HG02763 (cell line): ENCODE data around the gene TMEM38B.
"Not testable (repeated sequence)": the region's sequence is repeated elsewhere in the genome, so short reads cannot be mapped to it uniquely, and the experiment has no call there.

Experiments
- ATAC-seq: cut with Tn5 transposase; IDR thresholded peaks from one replicate; pipeline ENCODE4 v1.9.1; 2021; ENCODE audit warnings: mild to moderate bottlenecking, moderate library complexity; ENCODE audit not compliant: unreplicated experiment

TMEM38B gene

DNA sequence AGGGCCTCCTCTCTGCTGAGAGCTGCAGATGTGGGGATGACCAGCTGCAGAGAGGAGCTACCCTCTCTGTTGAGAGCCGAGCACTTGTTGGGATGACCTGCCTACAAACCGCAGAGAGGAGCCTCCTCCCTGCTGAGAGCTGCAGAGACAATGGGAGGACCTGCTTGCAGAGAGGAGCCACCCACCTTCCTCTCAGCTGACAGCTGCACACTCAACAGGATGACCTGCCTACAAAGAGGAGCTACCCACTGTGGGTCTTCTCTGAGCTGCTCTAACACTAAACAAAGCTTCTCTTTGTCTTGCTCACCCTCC lies 19.6 kb downstream of the TMEM38B start:
- no peak for ATAC-seq

DNA sequence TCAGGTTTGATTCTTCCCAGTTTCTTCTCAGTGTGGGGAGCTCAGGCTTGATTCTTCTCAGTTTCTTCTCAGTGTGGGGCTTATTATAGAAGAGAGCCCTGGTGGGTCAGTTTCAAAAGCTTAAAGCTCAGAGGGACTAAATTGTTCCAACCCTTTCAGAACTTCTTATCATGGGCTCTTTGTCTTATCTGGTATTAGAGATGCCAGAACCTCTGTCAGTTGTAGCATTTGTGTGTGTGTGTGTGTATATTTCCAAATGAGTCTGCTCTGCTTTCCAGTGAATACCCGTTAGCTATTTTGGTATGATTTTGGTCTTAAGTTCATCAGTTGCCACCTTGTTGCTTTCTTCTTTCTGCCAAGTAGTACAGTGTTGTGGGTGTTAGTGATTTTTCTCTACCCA lies 21.8 kb downstream of the TMEM38B start:
- ATAC-seq: no peak

DNA sequence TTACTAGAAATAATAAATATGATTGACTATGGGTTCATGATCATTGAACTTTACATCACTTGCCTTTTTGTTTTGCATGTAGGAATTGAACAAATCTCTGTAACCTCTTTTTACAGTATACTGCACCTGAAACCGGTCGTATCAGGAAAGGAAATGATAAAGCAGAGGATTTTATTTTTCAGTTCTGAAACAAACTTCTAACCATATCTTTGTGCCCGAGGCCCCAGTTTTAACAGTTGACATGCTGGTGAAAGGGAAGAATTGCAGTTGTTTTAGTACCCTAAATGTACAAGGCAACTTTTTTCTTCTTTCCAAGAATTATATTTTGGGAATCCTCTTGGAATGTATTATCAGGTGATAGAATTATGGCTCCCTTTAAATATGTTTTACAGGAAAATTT lies 27.8 kb downstream of the TMEM38B start:
- no peak for ATAC-seq

DNA sequence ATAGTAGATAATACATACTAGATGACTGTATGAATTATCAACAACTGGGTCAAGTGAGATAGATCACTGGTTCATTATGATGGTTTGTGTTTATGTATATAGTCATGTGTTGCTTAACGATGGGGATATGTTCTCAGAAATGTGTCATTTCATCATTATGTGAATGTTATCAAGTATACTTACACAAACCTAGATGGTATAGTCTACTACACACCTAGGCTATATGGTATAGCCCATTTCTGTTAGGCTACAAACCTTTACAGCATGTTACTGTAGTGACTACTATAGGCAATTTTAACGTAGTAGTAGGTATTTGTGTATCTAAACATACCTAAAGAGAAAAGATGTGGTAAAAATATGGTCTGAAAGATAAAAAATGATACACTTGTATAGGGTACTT lies 31.0 kb downstream of the TMEM38B start:
- no peak for ATAC-seq

DNA sequence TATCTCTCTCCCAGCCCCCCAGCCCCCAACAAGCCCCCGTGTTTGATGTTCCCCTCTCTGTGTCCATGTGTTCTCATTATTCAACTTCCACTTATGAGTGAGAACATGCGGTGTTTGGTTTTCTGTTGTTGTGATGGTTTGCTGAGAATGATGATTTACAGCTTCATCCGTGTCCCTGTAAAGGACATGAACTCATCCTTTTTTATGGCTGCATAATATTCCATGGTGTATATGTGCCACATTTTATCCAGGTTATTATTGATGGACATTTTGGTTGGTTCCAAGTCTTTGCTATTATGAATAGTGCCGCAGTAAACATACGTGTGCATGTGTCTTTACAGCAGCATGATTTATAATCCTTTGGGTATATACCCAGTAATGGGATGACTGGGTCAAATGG lies 33.9 kb downstream of the TMEM38B start:
- ATAC-seq: not testable (repeated sequence)

DNA sequence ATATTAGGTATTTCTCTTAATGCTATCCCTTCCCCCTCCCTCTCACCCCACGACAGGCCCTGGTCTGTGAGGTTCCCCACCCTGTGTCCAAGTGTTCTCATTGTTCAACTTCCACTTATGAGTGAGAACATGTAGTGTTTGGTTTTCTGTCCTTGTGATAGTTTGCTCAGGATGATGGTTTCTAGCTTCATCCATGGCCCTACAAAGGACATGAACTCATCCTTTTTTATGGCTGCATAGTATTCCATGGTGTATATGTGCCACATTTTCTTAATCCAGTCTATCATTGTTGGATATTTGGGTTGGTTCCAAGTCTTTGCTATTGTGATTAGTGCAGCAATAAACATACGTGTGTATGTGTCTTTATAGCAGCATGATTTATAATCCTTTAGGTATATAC lies 37.1 kb downstream of the TMEM38B start:
- not testable (repeated sequence) for ATAC-seq

DNA sequence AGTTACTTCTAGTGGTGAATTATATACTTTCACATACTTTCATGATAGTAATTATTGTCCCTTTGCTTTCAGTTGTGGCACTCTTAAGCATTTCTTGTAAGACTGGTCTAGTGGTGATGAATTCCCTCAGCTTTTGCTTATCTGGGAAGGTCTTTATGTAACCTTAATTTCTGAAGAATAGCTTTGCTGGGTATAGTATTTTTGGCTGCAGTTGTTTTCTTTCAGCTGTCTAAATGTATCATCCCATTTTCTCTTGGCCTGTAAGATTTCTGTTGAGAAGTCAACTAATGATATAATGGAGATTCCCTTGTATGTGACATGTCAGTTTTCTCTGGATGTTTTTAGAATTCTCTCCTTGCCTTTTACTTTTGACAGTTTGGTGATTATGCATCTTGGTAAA lies 41.0 kb downstream of the TMEM38B start:
- no peak for ATAC-seq

DNA sequence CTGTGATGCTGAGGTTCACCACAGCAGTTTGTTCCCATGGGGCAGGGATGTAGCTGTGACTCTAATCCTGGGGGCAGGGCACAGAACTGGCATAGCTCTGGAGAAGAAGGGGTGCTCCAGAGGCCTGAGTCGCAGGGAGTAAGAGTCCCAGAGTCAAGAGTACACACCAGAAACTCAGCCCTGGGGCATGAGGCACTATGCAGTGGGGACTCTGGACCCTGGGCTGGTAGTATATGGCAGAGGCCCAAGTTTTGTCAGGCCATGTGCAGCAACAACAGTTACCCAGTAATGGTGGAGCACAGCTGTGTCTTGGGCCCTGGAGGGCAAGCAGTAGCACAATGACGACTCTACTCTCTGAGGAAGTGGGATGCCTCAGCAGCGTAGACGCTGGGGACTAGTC lies 42.9 kb downstream of the TMEM38B start:
- ATAC-seq: no peak

DNA sequence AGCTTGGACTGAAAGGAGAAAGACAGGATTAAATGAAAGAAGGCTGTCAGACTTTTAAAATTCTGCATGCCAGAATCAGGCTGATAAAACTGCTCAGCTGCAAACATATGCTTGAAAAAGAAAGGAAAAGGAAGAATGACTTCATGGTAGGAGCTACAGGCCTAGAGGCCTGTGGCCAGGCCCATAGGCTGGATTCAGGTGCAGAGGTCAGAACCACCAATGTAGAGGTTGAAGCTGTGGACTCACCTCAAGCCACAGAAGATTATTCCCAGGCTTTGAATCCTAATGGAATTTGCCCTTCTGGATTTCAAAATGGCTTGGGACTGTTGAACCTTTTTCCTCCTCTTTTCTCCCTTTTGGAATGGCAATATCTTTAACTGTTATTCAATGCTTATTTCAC lies 47.7 kb downstream of the TMEM38B start:
- ATAC-seq: no peak

DNA sequence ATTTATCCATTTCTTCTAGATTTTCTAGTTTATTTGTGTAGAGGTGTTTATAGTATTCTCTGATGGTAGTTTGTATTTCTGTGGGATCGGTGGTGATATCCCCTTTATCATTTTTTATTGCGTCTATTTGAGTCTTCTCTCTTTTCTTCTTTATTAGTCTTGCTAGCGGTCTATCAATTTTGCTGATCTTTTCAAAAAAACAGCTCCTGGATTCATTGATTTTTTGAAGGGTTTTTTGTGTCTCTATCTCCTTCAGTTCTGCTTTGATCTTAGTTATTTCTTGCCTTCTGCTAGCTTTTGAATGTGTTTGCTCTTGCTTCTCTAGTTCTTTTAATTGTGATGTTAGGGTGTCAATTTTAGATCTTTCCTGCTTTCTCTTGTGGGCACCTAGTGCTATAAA lies 53.0 kb downstream of the TMEM38B start:
- not testable (repeated sequence) for ATAC-seq

DNA sequence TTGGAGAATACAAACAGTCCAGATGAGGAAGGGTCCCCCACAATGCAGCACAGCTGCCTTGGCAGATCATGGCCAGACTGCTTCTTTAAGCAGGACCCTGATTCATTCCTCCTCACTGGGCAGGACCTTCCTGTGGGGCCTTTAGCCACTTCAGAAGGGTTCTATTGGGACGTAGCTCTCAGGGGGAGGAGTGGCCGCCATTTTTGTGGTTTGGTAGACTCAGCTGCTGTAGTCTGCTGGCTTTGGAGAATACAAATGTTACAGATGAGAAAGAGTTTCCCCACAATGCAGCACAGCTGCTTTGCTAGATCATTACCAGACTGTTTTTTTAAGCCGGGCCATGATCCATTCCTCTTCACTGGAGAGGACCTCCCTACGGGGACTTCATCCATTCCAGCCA lies 57.4 kb downstream of the TMEM38B start:
- no peak for ATAC-seq

DNA sequence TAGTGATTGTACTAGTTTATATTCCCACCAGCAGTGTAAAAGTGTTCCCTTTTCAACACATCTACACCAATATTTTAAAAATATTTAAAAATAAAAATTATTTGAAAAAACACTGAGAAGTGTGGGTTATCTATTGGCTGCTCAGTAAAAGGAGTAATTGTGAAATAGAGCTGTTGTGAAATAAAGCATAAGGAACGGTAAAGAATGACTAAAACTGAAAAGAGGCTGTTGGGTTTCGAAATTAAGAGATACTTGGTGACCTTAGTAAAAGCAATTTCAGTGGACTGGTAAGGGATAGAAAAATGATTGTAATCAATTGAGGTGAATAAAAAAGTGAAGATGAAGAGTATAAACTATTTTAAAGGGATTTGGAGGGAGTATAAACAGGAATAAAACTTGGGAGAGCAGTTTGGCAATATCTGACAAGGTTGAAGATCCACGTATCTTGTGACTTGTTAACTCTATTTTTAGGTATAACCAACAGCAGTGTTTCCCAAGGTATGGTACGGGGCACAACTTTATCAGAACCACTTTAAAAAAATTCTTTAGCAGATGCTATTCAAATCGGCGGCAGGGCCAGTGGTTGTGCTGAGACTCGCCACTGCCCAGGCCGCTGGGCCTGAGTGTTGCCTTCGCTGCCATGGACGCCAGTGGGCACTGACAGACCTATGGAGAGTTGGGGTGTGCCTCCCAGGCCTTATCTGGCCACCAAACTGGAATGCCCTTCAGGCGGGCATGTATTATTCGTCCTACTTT lies 63.3 kb downstream of the TMEM38B start:
- ATAC-seq: no peak

DNA sequence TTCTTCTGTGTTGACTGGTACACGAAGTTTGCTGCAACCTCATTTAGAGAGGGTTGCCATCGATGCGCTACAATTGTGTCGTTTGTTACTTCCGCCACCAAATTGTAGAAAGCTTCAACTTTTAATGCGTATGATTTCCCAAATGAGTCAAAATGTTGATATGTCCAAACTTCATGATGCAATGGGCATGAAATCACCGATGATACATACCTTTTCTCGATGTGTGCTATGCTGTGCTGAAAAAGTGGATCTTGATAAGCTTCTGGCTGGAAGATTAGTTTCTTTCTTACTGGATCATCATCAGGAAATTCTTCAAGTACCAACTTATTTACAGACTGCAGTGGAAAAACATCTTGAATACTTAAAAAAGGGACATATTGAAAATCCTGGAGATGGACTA lies 65.7 kb downstream of the TMEM38B start:
- ATAC-seq: no peak

DNA sequence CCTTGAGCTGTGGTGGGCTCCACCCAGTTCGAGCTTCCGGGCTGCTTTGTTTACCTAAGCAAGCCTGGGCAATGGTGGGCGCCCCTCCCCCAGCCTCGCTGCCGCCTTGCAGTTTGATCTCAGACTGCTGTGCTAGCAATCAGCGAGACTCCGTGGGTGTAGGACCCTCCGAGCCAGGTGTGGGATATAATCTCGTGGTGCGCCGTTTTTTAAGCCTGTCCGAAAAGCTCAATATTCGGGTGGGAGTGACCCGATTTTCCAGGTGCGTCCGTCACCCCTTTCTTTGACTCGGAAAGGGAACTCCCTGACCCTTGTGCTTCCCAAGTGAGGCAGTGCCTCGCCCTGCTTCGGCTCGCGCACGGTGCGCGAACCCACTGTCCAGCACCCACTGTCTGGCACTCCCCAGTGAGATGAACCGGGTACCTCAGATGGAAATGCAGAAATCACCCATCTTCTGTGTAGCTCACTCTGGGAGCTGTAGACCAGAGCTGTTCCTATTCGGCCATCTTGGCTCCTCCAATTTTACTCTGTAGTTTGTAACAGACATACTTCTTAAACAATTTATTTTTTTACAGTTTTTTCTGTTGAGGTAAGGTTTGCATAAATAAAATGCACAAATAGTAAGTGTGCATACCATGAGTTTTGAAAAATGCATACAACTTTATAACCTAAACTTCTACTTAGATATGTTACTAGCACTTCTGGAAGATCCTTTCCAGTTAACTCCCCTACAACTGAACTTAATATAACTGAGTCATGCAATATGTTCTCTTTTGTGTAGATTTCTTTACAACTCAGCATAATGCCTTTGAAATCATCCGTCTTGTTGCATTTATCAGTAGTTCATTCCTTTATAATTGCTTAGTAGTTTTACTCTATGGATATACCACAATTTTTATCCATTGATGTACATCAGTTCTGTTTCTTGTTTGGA lies 88.5 kb downstream of the TMEM38B start:
- ATAC-seq: not testable (repeated sequence)

DNA sequence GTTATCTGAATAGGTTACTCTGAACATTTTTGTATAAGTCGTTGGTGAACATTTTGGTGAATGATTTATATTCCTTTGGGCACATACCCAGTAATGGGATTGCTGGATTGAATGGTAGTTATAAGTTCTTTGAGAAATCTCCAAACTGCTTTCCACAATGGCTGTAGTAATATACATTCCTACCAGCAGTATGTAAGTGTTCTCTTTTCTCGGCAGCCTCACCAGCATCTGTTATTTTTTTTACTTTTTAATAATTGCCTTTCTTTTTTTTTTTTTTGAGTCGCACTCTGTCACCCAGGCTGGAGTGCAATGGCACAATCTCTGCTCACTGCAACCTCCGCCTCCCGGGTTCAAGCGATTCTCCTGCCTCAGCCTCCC lies 89.1 kb downstream of the TMEM38B start:
- not testable (repeated sequence) for ATAC-seq

DNA sequence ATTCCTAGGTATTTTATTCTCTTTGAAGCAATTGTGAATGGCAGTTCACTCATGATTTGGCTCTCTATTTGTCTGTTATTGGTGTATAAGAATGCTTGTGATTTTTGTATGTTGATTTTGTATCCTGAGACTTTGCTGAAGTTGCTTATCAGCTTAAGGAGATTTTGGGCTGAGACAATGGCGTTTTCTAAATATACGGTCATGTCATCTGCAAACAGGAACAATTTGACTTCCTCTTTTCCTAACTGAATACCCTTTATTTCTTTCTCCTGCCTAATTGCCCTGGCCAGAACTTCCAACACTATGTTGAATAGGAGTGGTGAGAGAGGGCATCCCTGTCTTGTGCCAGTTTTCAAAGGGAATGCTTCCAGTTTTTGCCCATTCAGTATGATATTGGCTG lies 92.5 kb downstream of the TMEM38B start:
- ATAC-seq: not testable (repeated sequence)

DNA sequence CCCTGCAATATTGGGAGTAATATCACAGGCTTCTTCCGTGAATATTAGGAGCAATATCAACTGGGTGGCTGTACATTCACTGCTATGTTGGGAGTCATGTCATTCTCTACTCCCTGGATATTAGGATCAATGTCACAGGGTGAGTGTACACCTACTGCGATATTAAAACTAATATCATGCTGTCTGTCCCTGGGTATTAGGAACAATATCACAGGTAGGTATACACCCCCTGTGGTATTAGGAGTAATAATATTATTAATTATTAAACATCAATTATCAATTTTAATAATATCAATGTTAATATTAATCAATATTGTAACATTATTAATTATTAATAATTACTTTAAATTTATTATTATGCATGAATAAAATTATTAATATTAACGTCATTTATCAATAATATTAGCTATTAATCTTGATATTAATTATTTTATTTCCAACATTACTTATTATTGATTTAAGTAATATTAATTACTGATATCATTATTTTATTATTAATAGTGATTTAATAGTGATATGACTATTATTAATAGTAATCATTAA lies 121.9 kb downstream of the TMEM38B start:
- ATAC-seq: no peak

DNA sequence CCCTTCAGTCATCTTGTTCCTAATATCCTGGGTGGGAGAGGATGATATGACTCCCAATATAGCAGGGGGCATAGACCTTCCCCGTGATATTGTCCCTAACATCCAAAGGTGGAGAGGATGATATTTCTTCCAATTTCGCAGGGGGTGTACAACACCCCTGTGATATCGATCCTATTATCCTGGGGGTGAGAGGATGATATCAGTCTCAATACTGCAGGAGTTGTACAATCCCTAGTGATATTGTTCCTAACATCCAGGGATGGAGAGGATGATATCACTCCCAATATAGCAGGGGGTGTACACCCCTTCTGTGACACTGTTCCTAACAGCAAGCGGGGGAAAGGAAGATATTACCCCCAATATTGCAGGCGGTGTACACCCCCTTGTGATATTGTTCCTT lies 122.6 kb downstream of the TMEM38B start:
- ATAC-seq: no peak

DNA sequence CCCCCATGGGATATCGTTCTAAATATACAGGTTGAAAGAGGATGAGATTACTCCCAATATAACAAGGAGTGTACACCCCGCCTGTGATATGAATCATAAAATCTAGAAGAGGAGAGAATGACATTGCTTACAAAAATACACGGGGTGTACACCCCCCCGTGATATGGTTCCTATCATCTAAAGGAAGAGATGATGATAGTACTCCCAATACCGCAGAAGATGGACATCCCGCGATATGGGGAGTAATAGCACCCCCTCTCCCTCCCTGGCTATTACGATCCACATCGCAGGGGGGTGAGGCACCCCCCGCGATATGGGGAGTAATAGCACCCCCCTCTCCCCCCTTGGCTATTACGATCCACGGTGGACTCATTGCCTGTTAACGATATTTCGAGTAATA lies 124.6 kb downstream of the TMEM38B start:
- no peak for ATAC-seq

DNA sequence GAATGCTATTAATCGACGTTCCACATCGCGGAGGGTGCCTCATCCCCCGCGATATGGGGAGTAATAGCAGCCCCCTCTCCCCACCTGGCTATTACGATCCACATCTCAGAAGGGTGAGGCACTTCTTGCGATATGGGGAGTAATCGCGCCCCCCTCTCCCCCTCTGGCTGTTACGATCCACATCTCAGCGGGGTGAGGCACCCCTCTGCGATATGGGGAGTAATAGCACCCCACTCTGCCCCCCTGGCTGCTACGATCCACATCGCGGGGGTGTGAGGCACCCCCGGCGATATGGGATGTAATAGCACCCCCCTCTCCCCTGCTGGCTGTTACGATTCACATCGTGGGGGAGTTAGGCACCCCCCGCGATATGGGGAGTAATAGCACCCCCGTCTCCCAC lies 128.5 kb downstream of the TMEM38B start:
- ATAC-seq: no peak
